SIG-M5 treated with dmso at 0.1 percent for 504 hours (cell line): Measurements from ENCODE around the gene C9orf78.

Experiments
- DNase-seq: peaks from one replicate; lab custom pipeline; 2025; ENCODE audit not compliant: unreplicated experiment; lab: John Stamatoyannopoulos, UW

The C9orf78 gene

DNA sequence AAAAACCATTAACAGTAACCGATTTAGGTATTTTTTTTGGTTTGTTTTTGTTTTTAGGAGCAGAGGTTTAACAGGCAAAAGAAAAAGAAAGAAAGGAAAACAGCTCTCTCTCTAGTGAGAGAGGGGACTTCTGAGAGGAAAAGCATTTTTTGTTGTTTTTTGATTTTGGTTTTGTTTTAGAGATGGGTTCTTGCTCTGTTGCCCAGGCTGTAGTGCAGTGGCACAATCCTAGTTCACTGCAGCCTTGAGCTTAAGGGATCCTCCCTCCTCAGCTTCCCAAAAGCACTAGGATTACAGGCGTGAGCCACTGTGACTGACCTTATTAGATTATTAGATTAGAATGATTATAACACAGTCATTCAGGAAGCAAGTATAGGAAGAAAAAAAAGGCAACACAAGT, 10.3 kb upstream of the C9orf78 start:
- DNase-seq: no peak

DNA sequence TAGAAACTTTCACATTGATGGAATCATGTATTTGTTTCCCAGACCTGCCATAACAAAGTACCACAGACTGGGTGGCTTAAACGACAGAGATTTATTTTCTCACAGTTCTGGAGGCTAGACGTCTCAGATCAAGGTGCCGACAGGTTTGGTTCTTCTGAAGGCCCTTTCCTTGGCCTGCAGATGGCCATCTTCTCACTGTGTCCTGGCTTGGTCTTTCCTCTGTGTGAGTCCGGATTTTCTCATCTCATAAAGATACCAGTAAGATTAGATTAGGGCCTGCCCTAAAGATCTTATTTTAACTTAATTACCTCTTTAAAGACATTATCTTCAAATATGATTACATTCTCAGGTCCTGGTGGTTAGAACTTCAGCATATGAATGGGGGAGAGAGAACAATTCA, 6.0 kb upstream of the C9orf78 start:
- DNase-seq: no peak

GRCh38 chr9:129840034-129840433, 5.0 kb upstream of the C9orf78 start:
- no peak for DNase-seq

- no peak for DNase-seq
These were observed 4.4 kb upstream of the C9orf78 start for GRCh38 chr9:129839324-129840023.

GRCh38 chr9:129838707-129839259, 3.7 kb upstream of the C9orf78 start:
- DNase-seq: no peak

DNA sequence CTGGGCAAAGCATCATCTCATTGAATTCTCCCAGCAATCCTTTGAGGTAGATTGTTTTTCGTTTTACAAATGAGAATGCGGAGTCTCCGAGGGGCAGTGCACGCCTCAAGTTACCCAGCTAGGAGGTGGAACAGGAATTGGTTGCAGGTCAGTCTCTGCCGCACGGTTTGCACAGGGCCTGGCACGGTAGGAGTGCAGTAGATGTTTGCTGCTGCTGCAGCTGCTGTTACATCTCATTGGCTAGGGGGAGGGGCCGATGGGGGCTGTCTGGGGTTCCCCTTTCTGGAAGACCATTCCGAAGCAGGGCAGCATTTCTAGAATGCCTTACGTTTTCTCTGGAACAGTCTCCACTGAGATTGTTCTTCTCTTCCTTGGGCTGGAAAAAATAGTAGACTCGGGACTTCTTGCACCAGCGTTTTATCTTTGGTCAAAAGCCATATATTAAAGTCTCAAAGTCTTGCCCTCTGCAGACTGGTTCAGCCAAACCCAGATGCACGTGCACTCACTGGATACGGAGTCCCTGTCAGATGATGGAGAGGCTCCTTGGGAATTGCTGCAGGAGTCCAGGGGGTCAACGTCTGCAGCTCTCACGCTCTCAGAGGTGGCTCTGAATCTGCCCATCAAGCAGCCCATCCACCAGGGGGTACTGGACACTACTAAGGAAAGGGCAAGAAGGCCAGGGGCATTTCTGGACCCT, 1.4 kb upstream of the C9orf78 start:
- peak; percentile 8 for DNase-seq

GRCh38 chr9:129835860-129836223, 767 bp upstream of the C9orf78 start:
- no peak for DNase-seq

DNA sequence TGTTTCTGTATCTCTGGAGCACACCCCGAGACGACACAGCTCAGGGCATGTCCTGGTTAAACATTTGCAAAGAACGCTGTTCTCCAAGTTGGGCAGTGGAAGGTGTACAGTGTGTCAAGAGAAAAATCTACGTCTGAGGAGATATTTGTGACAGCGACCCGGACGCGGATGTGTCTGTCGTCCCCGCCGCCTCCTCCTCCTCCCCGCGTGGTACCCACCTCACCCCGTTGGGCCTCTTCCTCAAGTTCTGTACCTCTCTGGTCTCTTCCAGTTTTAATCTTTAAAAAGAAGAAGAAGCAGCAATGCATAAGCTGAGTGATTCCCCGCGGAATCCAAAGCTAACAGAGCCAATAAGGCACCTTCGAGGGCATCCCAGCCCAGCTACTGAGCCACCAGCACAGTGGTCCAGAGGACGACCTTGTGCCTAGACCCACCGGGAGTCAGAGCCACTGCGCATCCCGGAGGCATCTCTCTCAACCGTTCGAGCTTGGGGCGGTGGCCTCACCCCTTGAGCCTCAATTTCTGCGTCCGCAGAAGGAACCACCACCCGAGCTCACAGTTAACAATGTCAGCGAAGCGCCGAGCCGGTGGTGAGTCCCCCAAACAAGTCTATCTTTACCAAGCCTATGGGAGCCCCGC, 467 bp downstream of the C9orf78 start:
- peak; percentile 34 for DNase-seq

DNA sequence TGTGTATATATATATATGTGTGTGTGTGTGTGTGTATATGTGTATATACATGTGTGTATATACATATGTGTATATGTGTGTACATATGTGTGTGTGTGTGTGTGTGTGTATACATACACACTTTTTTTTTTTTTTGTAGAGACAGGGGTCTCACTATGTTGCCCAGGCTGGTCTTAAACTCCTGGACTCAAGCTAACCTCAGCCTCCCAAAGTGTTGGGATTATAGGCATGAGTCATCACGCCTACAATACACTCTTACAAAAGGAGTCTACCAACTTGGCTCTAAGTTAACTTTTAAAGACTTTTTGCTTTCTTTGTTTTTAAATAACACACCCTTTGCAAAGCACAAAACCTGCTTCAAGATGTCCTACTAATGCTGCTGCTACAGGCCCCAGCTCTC, 2.1 kb downstream of the C9orf78 start:
- DNase-seq: no peak

DNA sequence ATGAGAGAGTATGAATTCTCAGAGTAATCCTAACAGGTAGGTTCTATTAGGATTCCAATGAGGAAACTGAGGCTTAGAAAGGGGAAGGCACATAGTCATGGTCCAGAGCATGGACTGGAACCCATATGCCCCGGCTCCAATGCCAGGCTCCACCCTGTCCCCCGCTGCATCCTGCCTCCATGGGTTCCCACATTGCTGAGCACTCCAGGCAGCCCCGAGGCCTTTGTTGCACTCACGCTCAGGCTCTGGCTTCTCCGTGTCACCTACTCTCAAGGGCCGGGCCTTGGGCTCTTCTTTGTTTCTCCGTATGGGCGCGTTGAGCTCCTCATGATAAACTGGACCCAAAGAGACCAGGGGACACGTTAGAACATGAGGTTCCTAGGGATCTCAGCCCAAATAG, 6.1 kb downstream of the C9orf78 start:
- no peak for DNase-seq

DNA sequence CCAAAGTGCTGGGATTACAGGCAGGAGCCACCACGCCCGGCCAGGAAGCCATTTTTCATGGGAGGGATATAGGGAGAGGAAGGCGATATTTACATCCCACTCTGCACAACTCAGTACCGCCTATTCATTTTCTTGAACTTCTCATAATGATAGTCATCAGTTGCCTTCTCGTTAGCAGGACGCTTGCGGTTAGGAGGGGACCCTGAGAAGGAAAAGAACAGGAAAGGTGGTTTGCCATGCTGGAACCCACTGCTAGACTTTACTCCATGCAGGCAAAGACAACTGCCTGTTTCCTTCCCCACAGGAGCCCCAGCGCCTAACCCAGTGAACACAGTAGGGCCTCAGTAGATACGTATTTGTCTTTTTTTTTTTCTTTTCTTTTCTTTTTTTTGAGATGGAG, 7.0 kb downstream of the C9orf78 start:
- no peak for DNase-seq

- no peak for DNase-seq
These were observed 8.3 kb downstream of the C9orf78 start for GRCh38 chr9:129826759-129827158.

- DNase-seq: no peak
These were observed 8.7 kb downstream of the C9orf78 start for GRCh38 chr9:129826344-129826743.

GRCh38 chr9:129823935-129824601, 11.0 kb downstream of the C9orf78 start, which contains the start of gene TOR1A:
TOR1A (minus strand) TSS chr9:129824136; CDS start chr9:129824085, 51 bp downstream.
- DNase-seq: peak; percentile 94

DNA sequence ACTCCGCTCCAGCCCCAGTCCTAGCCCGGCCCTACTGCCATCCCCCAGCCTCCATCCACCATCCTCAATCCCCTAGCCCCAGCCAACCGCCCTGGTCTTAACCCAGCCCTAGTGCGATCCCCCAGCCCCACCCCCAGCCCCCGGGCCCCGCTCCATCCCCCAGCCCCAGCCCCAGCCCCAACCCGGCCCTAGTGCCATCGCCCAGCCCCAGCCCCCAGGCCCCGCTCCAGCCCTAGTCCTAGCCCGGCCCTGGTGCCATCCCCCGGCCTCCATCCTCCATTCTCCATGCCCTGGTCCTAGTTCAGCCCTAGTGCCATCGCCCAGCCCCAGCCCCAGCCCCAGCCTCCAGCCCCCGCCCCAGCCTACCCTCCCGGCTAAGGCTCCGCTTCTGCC, 11.5 kb downstream of the C9orf78 start:
- no peak for DNase-seq

- DNase-seq: peak; percentile 74
These were observed 12.1 kb downstream of the C9orf78 start for GRCh38 chr9:129822898-129823541.

GRCh38 chr9:129816501-129817435, 18.3 kb downstream of the C9orf78 start:
- DNase-seq: peak; percentile 69

- DNase-seq: no peak
These were observed 19.8 kb downstream of the C9orf78 start for GRCh38 chr9:129815278-129815677.

GRCh38 chr9:129814432-129815223, 20.4 kb downstream of the C9orf78 start:
- no peak for DNase-seq
